Neural cell (in vitro differentiated cells): ENCODE data around the gene PTPRC. TPM values are rescaled to one million over a fixed set of nuclear protein-coding genes. Genes with fewer than 3 reads are reported as not detected.

Source experiments
- H2AFZ ChIP-seq: fragments of 200-600, 300-800 bp; sonication (generic), shearing (Covaris generic); 2 replicates; pipeline ENCODE4 v1.6.0; 2014; ENCODE audit warnings: low read depth, mild to moderate bottlenecking, antibody characterized with exemption, low read length, moderate library complexity
- H3F3A ChIP-seq: fragments of 200-600 bp; shearing (Covaris generic); 2 replicates; pipeline ENCODE4 v1.6.1; 2016; ENCODE audit warnings: mild to moderate bottlenecking, moderate library complexity, mixed read lengths, antibody characterized with exemption, low read length; ENCODE audit not compliant: insufficient read depth, poor library complexity, severe bottlenecking
- H3K27ac ChIP-seq: fragments of 200-600, 300-800 bp; sonication (generic), shearing (Covaris generic); 2 replicates; pipeline ENCODE4 v1.5.1; 2014; ENCODE audit warnings: mild to moderate bottlenecking, low read length, moderate library complexity
- H3K27me3 ChIP-seq: fragments of 300-800, 200-600 bp; sonication (generic), shearing (Covaris generic); 2 replicates; pipeline ENCODE4 v1.6.0; 2014; ENCODE audit warnings: mild to moderate bottlenecking, low read depth, low read length, moderate library complexity; ENCODE audit not compliant: insufficient read depth
- H3K36me3 ChIP-seq: fragments of 300-800, 200-600 bp; sonication (generic), shearing (Covaris generic); 2 replicates; pipeline ENCODE4 v1.5.1; 2014; ENCODE audit warnings: mild to moderate bottlenecking, antibody characterized with exemption, low read length, moderate library complexity; ENCODE audit not compliant: insufficient read depth
- H3K4me2 ChIP-seq: fragments of 300-800, 200-600 bp; sonication (generic), shearing (Covaris generic); 2 replicates; pipeline ENCODE4 v1.6.0; 2014; ENCODE audit warnings: mild to moderate bottlenecking, low read length
- H3K4me3 ChIP-seq: fragments of 300-800, 200-600 bp; sonication (generic), shearing (Covaris generic); 2 replicates; pipeline ENCODE4 v1.5.1; 2014; ENCODE audit warnings: mild to moderate bottlenecking, low read length, moderate library complexity
- H3K79me2 ChIP-seq: fragments of 200-600 bp; shearing (Covaris generic); replicated peaks from 2 replicates; pipeline ENCODE4 v1.6.0; 2014; ENCODE audit warnings: mild to moderate bottlenecking, low read length, moderate library complexity; ENCODE audit not compliant: insufficient read depth
- H3K9ac ChIP-seq: fragments of 300-800, 200-600 bp; sonication (generic), shearing (Covaris generic); 2 replicates; pipeline ENCODE4 v1.6.1; 2016; ENCODE audit warnings: mild to moderate bottlenecking, low read length, mixed read lengths
- H3K9me2 ChIP-seq: fragments of 200-600 bp; shearing (Covaris generic); 2 replicates; pipeline ENCODE4 v1.6.1; 2016; ENCODE audit warnings: mild to moderate bottlenecking, low read length, mixed read lengths; ENCODE audit not compliant: insufficient read depth
- H3K9me3 ChIP-seq: fragments of 200-600, 300-800 bp; sonication (generic), shearing (Covaris generic); 2 replicates; pipeline ENCODE4 v1.6.1; 2016; ENCODE audit warnings: mild to moderate bottlenecking, mixed run types, low read length, moderate library complexity, mixed read lengths
- H4K20me1 ChIP-seq: fragments of 200-600 bp; shearing (Covaris generic); 2 replicates; pipeline ENCODE4 v1.6.1; 2016; ENCODE audit warnings: mild to moderate bottlenecking, mixed run types; ENCODE audit not compliant: insufficient read depth
- CTCF ChIP-seq: fragments of 450-650 bp; IDR thresholded peaks from 2 replicates; pipeline ENCODE4 v1.5.1; 2014; ENCODE audit warnings: antibody characterized with exemption, mild to moderate bottlenecking, moderate library complexity; ENCODE audit not compliant: poor library complexity, severe bottlenecking
- EP300 ChIP-seq: fragments of 450-650 bp; conservative IDR thresholded peaks from 2 replicates; pipeline ENCODE4 v1.6.1; 2014; ENCODE audit warnings: antibody characterized with exemption, mild to moderate bottlenecking, moderate library complexity; ENCODE audit not compliant: poor library complexity, severe bottlenecking
- EZH2 ChIP-seq: fragments of 200-600, 300-800 bp; shearing (Covaris generic), sonication (generic); IDR thresholded peaks from 2 replicates; pipeline ENCODE4 v1.6.1; 2014; ENCODE audit warnings: antibody characterized with exemption, low read length, borderline replicate concordance, mild to moderate bottlenecking; ENCODE audit not compliant: insufficient read depth, poor library complexity, severe bottlenecking
- MXI1 ChIP-seq: fragments of 450-650 bp; conservative IDR thresholded peaks from 2 replicates; pipeline ENCODE4 v1.6.1; 2014; ENCODE audit warnings: antibody characterized with exemption, mild to moderate bottlenecking; ENCODE audit not compliant: poor library complexity, severe bottlenecking
- POLR2AphosphoS5 ChIP-seq: IDR thresholded peaks from 2 replicates; pipeline ENCODE4 v1.6.1; 2012
- RAD21 ChIP-seq: fragments of 450-650 bp; conservative IDR thresholded peaks from 2 replicates; pipeline ENCODE4 v1.6.1; 2014; ENCODE audit warnings: antibody characterized with exemption, mild to moderate bottlenecking, moderate library complexity
- SMC3 ChIP-seq: fragments of 450-650 bp; conservative IDR thresholded peaks from 2 replicates; pipeline ENCODE4 v1.6.1; 2014; ENCODE audit warnings: antibody characterized with exemption, mild to moderate bottlenecking, moderate library complexity; ENCODE audit not compliant: poor library complexity
- TAF1 ChIP-seq: IDR thresholded peaks from 2 replicates; pipeline ENCODE4 v1.6.1; 2012; ENCODE audit warnings: low read depth
- polyA plus RNA-seq: library from polyadenylated mRNA; depleted of rRNA; stranded (reverse); fragments of >200 nt; gene quantifications from 2 replicates; pipeline ENCODE4 v1.2.3, GENCODE V29; 2014
- TF ChIP-seq, protein P1 (sequence below): IDR thresholded peaks from 2 replicates; pipeline ENCODE4 v1.6.1; 2012; ENCODE audit warnings: borderline replicate concordance

Gene PTPRC
- polyA plus RNA-seq, 1 donor from 2014 or later: 0.12 TPM

- TF ChIP-seq EP300 (no peak), SMC3 (no peak), TAF1 (no peak), RAD21 (no peak), MXI1 (no peak), POLR2AphosphoS5 (no peak), EZH2 (no peak), CTCF (no peak)
- TF ChIP-seq, protein P1, sequence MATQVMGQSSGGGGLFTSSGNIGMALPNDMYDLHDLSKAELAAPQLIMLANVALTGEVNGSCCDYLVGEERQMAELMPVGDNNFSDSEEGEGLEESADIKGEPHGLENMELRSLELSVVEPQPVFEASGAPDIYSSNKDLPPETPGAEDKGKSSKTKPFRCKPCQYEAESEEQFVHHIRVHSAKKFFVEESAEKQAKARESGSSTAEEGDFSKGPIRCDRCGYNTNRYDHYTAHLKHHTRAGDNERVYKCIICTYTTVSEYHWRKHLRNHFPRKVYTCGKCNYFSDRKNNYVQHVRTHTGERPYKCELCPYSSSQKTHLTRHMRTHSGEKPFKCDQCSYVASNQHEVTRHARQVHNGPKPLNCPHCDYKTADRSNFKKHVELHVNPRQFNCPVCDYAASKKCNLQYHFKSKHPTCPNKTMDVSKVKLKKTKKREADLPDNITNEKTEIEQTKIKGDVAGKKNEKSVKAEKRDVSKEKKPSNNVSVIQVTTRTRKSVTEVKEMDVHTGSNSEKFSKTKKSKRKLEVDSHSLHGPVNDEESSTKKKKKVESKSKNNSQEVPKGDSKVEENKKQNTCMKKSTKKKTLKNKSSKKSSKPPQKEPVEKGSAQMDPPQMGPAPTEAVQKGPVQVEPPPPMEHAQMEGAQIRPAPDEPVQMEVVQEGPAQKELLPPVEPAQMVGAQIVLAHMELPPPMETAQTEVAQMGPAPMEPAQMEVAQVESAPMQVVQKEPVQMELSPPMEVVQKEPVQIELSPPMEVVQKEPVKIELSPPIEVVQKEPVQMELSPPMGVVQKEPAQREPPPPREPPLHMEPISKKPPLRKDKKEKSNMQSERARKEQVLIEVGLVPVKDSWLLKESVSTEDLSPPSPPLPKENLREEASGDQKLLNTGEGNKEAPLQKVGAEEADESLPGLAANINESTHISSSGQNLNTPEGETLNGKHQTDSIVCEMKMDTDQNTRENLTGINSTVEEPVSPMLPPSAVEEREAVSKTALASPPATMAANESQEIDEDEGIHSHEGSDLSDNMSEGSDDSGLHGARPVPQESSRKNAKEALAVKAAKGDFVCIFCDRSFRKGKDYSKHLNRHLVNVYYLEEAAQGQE: no peak
- no peaks in the 10 kb centered on the region for H4K20me1 ChIP-seq
- H3F3A ChIP-seq: no peaks in the 10 kb centered on the region
- no peaks in the 10 kb centered on the region for H3K9me3 ChIP-seq
- H3K4me2 ChIP-seq: no peak overlapping the region
- no peaks in the 10 kb centered on the region for H3K36me3 ChIP-seq
- H3K9ac ChIP-seq: no peak overlapping the region
- H3K4me3 ChIP-seq: no peak overlapping the region
- no peaks in the 10 kb centered on the region for H3K9me2 ChIP-seq
- H3K79me2 ChIP-seq: no peaks in the 10 kb centered on the region
- H3K27me3 ChIP-seq: no peaks in the 10 kb centered on the region
- H2AFZ ChIP-seq: no peak overlapping the region
- H3K27ac ChIP-seq: no peak overlapping the region
Observed at GRCh38 chr1:198605406-198605805, 33.4 kb upstream of the PTPRC start.

- Histone ChIP-seq H3K27me3 (no peaks in the 10 kb centered on the region), H3K79me2 (no peaks in the 10 kb centered on the region), H3K36me3 (no peaks in the 10 kb centered on the region), H3K9me3 (no peaks in the 10 kb centered on the region), H3F3A (no peaks in the 10 kb centered on the region), H3K4me3 (no peak overlapping the region), H3K9me2 (no peaks in the 10 kb centered on the region), H3K9ac (no peak overlapping the region), H3K27ac (no peak overlapping the region), H4K20me1 (no peaks in the 10 kb centered on the region), H2AFZ (no peak overlapping the region), H3K4me2 (no peak overlapping the region)
- TF ChIP-seq EP300: no peak
Observed at GRCh38 chr1:198606020-198606438, 32.8 kb upstream of the PTPRC start.

DNA sequence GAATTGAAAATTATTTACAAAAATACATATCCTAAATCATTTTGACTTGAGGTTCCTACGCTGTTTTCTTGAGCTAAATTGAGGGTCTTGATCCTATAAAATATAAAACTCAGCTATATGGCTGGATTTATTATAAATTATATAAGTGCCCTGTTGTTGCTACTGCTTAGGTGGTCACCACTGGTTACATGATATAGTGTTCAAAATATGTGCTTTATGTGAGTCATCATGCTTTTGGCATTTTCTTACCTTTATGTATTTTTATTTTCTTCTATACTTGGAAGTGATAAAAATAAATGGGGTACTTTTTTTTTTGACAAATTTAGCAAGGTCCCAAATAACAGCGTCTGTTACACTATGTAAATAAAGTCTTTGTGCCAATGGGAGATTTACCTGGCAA, 31.1 kb upstream of the PTPRC start:
- no peaks in the 10 kb centered on the region for H3K9me3 ChIP-seq
- no peaks in the 10 kb centered on the region for H3K79me2 ChIP-seq
- TF ChIP-seq MXI1: no peak
- TF ChIP-seq CTCF: no peak
- no peak for TF ChIP-seq EP300
- TF ChIP-seq RAD21: no peak
- TF ChIP-seq, protein P1: no peak
- no peak for TF ChIP-seq SMC3
- no peaks in the 10 kb centered on the region for H3F3A ChIP-seq
- no peaks in the 10 kb centered on the region for H3K36me3 ChIP-seq
- H3K9me2 ChIP-seq: no peaks in the 10 kb centered on the region
- no peak overlapping the region for H3K4me2 ChIP-seq
- no peaks in the 10 kb centered on the region for H3K27me3 ChIP-seq
- no peak overlapping the region for H3K27ac ChIP-seq
- H3K9ac ChIP-seq: no peak overlapping the region
- H2AFZ ChIP-seq: no peak overlapping the region
- no peaks in the 10 kb centered on the region for H4K20me1 ChIP-seq
- H3K4me3 ChIP-seq: no peak overlapping the region
